ENCODE data around the gene RHCG.

- TF ChIP-seq FOXA1 (IDR thresholded peaks at IDR 0.05) (no peak), BHLHE40 (IDR thresholded peaks at IDR 0.05; ENCODE audit: borderline replicate concordance) (no peak), LEF1 (IDR thresholded peaks at IDR 0.05; ENCODE audit: borderline replicate concordance) (no peak), SP1 (IDR thresholded peaks at IDR 0.05) (no peak), FOXM1 (IDR thresholded peaks at IDR 0.05; ENCODE audit: borderline replicate concordance) (no peak), ZNF384 (IDR thresholded peaks at IDR 0.05) (no peak), FOXK2 (IDR thresholded peaks at IDR 0.05) (no peak), L3MBTL2 (conservative IDR thresholded peaks at IDR 0.05) (no peak), TARDBP (IDR thresholded peaks at IDR 0.05) (no peak), HDGF (IDR thresholded peaks at IDR 0.05; ENCODE audit: borderline replicate concordance) (no peak), ELF4 (IDR thresholded peaks at IDR 0.05) (no peak), CTBP1 (IDR thresholded peaks at IDR 0.05; ENCODE audit: borderline replicate concordance) (no peak), SUZ12 (IDR thresholded peaks at IDR 0.05) (no peak)
Measured at GRCh38 chr15:89426500-89426899, 69.9 kb downstream of the RHCG start.
